ENCODE measurements around the gene DMKN.

GRCh38 chr19:35545855-35546381 is 32.5 kb upstream of the DMKN start:
- no peak for TF ChIP-seq POLR2A (IDR thresholded peaks at IDR 0.05)
- TF ChIP-seq, protein P1, sequence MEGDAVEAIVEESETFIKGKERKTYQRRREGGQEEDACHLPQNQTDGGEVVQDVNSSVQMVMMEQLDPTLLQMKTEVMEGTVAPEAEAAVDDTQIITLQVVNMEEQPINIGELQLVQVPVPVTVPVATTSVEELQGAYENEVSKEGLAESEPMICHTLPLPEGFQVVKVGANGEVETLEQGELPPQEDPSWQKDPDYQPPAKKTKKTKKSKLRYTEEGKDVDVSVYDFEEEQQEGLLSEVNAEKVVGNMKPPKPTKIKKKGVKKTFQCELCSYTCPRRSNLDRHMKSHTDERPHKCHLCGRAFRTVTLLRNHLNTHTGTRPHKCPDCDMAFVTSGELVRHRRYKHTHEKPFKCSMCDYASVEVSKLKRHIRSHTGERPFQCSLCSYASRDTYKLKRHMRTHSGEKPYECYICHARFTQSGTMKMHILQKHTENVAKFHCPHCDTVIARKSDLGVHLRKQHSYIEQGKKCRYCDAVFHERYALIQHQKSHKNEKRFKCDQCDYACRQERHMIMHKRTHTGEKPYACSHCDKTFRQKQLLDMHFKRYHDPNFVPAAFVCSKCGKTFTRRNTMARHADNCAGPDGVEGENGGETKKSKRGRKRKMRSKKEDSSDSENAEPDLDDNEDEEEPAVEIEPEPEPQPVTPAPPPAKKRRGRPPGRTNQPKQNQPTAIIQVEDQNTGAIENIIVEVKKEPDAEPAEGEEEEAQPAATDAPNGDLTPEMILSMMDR (IDR thresholded peaks at IDR 0.05): no peak
